ENCODE results near the gene MYOZ3.

Gene MYOZ3

GRCh38 chr5:150660108-150660831 is 781 bp upstream of the MYOZ3 start:
- no peak for ATAC-seq

GRCh38 chr5:150661821-150662596 is 958 bp downstream of the MYOZ3 start:
- TF ChIP-seq GLIS3 (CRISPR knock-in tag; IDR thresholded peaks at IDR 0.05) (no peak), BACH2 (CRISPR knock-in tag; IDR thresholded peaks at IDR 0.05; ENCODE audit: borderline replicate concordance) (no peak), ZFP30 (CRISPR knock-in tag; IDR thresholded peaks at IDR 0.05) (no peak), ZC3H10 (CRISPR knock-in tag; IDR thresholded peaks at IDR 0.05) (no peak), CREB5 (CRISPR knock-in tag; IDR thresholded peaks at IDR 0.05; ENCODE audit: low read depth) (no peak), POU6F1 (CRISPR knock-in tag; IDR thresholded peaks at IDR 0.05; ENCODE audit: borderline replicate concordance, low read depth) (no peak)
- no peak for ATAC-seq

More at GRCh38 chr5:150660108-150660831, 781 bp upstream of the MYOZ3 start:
- TF ChIP-seq GLIS3 (CRISPR knock-in tag; IDR thresholded peaks at IDR 0.05) (no peak), ZFP3 (CRISPR knock-in tag; IDR thresholded peaks at IDR 0.05) (peak; percentile 84; the same call in 1 of the 2 replicates)

GRCh38 chr5:150662731-150663516 is 1.9 kb downstream of the MYOZ3 start:
- no peak for TF ChIP-seq CSDC2 (CRISPR knock-in tag; IDR thresholded peaks at IDR 0.05)
- TF ChIP-seq ZNF565 (CRISPR knock-in tag; conservative IDR thresholded peaks at IDR 0.05; ENCODE audit: low read depth): no peak
- ATAC-seq: no peak

DNA sequence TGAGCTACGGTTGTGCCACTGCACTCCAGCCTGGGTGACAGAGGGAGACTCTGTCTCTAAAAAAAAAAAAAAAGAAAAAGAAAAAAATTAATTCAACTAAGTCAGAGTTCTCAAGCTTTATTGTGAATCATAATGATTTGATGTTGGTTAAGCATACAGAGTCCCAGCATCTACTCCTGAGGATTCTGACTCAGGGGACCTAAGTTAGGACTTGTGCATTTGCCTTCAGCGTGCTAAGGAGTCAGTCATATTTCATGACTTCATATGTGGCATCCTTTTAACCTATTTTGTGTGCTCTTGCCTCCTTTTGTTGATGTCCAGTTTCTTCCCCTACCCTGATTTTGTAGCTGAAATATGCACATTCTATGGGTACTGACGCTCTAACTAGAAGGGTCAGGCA is 2.9 kb downstream of the MYOZ3 start:
- no peak for TF ChIP-seq ZC3H10 (CRISPR knock-in tag; IDR thresholded peaks at IDR 0.05)
- TF ChIP-seq ZFP30 (CRISPR knock-in tag; IDR thresholded peaks at IDR 0.05): no peak
- TF ChIP-seq TCF4 (CRISPR knock-in tag; IDR thresholded peaks at IDR 0.05; ENCODE audit: borderline replicate concordance): no peak
- TF ChIP-seq PPARA (CRISPR knock-in tag; IDR thresholded peaks at IDR 0.05; ENCODE audit: borderline replicate concordance): no peak
- TF ChIP-seq CSDC2 (CRISPR knock-in tag; IDR thresholded peaks at IDR 0.05): no peak
- no peak for TF ChIP-seq CREB5 (CRISPR knock-in tag; IDR thresholded peaks at IDR 0.05; ENCODE audit: low read depth)
- TF ChIP-seq ZNF565 (CRISPR knock-in tag; conservative IDR thresholded peaks at IDR 0.05; ENCODE audit: low read depth): no peak
- TF ChIP-seq ZNF8 (CRISPR knock-in tag; IDR thresholded peaks at IDR 0.05): no peak
- no peak for ATAC-seq

- TF ChIP-seq ZNF565 (CRISPR knock-in tag; conservative IDR thresholded peaks at IDR 0.05; ENCODE audit: low read depth) (no peak), ARNTL (CRISPR knock-in tag; IDR thresholded peaks at IDR 0.05; ENCODE audit: borderline replicate concordance, low read depth) (no peak), TOX (CRISPR knock-in tag; IDR thresholded peaks at IDR 0.05; ENCODE audit: borderline replicate concordance) (no peak), ZNF8 (CRISPR knock-in tag; IDR thresholded peaks at IDR 0.05) (no peak), PATZ1 (CRISPR knock-in tag; IDR thresholded peaks at IDR 0.05; ENCODE audit: borderline replicate concordance) (no peak), CREB5 (CRISPR knock-in tag; IDR thresholded peaks at IDR 0.05; ENCODE audit: low read depth) (no peak), PPARA (CRISPR knock-in tag; IDR thresholded peaks at IDR 0.05; ENCODE audit: borderline replicate concordance) (no peak), GLIS3 (CRISPR knock-in tag; IDR thresholded peaks at IDR 0.05) (no peak), BACH2 (CRISPR knock-in tag; IDR thresholded peaks at IDR 0.05; ENCODE audit: borderline replicate concordance) (no peak), SNAI2 (CRISPR knock-in tag; IDR thresholded peaks at IDR 0.05) (no peak), ZC3H10 (CRISPR knock-in tag; IDR thresholded peaks at IDR 0.05) (no peak)
- no peak for ATAC-seq
Observed at GRCh38 chr5:150665044-150665443, 4.0 kb downstream of the MYOZ3 start.

Measured in SK-N-SH treated with all-trans-retinoic acid at 6 μM for 48 hours (cell line).